Colonic mucosa (tissue), 4 donors: ENCODE measurements around the gene PTPN4. TPM values are rescaled to one million over a fixed set of nuclear protein-coding genes. Genes with fewer than 3 reads are reported as not detected.
"Not testable (repeated sequence)": the region's sequence is repeated elsewhere in the genome, so short reads cannot be mapped to it uniquely, and the experiment has no call there.

ENCODE experiments used
- DNase-seq: peaks from one replicate; pipeline ENCODE4 v3.0.0-alpha.2; 2020
- H3K27ac ChIP-seq: fragments of 200-600 bp; one replicate; pipeline ENCODE4 v1.8.0; 2021
- H3K27me3 ChIP-seq: fragments of 200-600 bp; one replicate; pipeline ENCODE4 v1.8.0; 2021
- H3K36me3 ChIP-seq: fragments of 200-600 bp; one replicate; pipeline ENCODE4 v1.8.0; 2021
- H3K4me1 ChIP-seq: fragments of 200-600 bp; one replicate; pipeline ENCODE4 v1.8.0; 2021; ENCODE audit warnings: mild to moderate bottlenecking
- H3K4me3 ChIP-seq: fragments of 200-600 bp; one replicate; pipeline ENCODE4 v1.8.0; 2021
- H3K9ac ChIP-seq, 2 donors: one replicate each; pipeline ENCODE4 v1.7.0; 2013; ENCODE audit warnings: control low read depth in 2 of 2, low read depth in 2 of 2, low read length in 2 of 2
- H3K9me3 ChIP-seq: fragments of 200-600 bp; one replicate; pipeline ENCODE4 v1.8.0; 2021
- CTCF ChIP-seq: fragments of 200-600 bp; IDR thresholded peaks from one replicate; pipeline ENCODE4 v1.8.0; 2022; ENCODE audit warnings: antibody characterized with exemption, mild to moderate bottlenecking
- intact Hi-C: fragments of 100-400 bp; cut with DNase I; formaldehyde crosslinking; loops from one replicate; pipeline ENCODE4 v1.14.1; 2022
- total RNA-seq, 2 donors: library from RNA; stranded (reverse); fragmentation: NEBNext Ultra II Directional in 1 of 2; extraction: Animal tissue kit (Norgen Biotek cat#: 25700) in 1 of 2; gene quantifications; one replicate each; pipeline ENCODE4 v1.2.1, GENCODE V29; 2021
- donor health status: healthy.
- donor health status: DM: no; HTN: no; CAD: no.
- donor health status: DM: no; HTN: no; CAD: no.

PTPN4 gene
- total RNA-seq, 2 donors from 2014 or later, result 20.4 to 28.2 TPM

DNA sequence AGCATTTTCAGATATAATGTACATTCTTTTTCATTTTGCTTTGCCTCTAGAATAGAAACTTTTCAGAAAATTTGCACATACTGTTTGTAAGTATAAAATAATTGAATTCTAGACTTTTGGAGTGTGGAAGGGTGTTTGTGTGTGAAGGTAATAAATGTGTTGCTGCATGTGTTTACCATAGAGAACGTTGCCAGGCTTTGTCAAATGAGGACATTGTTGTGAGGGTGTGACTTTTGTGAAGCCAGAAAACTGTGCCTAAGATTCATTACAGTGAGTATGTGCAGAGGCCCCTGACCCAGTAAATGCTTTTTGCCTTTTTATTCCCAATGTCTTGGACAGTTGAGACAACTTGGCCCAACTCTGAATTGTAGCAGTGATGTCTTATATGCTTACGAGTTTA, 222.8 kb downstream of the PTPN4 start:
- Histone ChIP-seq H3K27ac (peak overlapping the region; percentile 7), H3K27me3 (no peaks in the 10 kb centered on the region), H3K9me3 (no peaks in the 10 kb centered on the region), H3K4me1 (no peaks in the 10 kb centered on the region), H3K36me3 (no peaks in the 10 kb centered on the region), H3K4me3 (no peak overlapping the region), H3K9ac (no peak overlapping the region)
- intact Hi-C loops, result no loop called here
- DNase-seq, result peak; percentile 26
- no peak for TF ChIP-seq CTCF

- intact Hi-C loops, result no loop called here
- H3K4me3 ChIP-seq, result no peak overlapping the region
- H3K27ac ChIP-seq, result no peak overlapping the region
- H3K27me3 ChIP-seq, result no peaks in the 10 kb centered on the region
- no peaks in the 10 kb centered on the region for H3K4me1 ChIP-seq
- no peaks in the 10 kb centered on the region for H3K9me3 ChIP-seq
- H3K9ac ChIP-seq, result no peak overlapping the region
- no peak for TF ChIP-seq CTCF
- DNase-seq, result no peak
- no peaks in the 10 kb centered on the region for H3K36me3 ChIP-seq
These were observed 223.4 kb downstream of the PTPN4 start for GRCh38 chr2:119983108-119983507.

DNA sequence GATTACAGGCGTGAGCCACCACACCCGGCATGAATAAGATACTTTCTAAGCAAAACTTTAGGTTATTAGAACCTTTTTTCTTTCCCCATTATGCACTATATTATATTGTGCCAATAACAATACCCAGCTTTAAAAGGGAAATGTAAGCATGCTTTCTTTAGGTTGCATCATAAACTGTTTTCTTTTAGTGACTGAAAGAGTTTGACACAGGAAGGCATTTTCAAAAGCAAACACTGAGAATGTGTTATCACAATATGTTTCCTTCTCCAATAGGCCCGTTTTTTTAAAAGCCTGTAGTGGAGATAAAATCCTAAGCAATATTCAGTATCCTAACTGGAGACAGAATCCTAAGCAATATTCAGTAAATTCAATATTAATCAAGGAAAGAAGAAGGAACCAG, 236.4 kb downstream of the PTPN4 start:
- H3K4me1 ChIP-seq, result no peaks in the 10 kb centered on the region
- no peak for DNase-seq
- no peaks in the 10 kb centered on the region for H3K36me3 ChIP-seq
- intact Hi-C loops, result no loop called here
- no peak overlapping the region for H3K9ac ChIP-seq
- no peak overlapping the region for H3K4me3 ChIP-seq
- no peaks in the 10 kb centered on the region for H3K9me3 ChIP-seq
- TF ChIP-seq CTCF, result no peak
- H3K27ac ChIP-seq, result no peak overlapping the region
- H3K27me3 ChIP-seq, result no peaks in the 10 kb centered on the region

DNA sequence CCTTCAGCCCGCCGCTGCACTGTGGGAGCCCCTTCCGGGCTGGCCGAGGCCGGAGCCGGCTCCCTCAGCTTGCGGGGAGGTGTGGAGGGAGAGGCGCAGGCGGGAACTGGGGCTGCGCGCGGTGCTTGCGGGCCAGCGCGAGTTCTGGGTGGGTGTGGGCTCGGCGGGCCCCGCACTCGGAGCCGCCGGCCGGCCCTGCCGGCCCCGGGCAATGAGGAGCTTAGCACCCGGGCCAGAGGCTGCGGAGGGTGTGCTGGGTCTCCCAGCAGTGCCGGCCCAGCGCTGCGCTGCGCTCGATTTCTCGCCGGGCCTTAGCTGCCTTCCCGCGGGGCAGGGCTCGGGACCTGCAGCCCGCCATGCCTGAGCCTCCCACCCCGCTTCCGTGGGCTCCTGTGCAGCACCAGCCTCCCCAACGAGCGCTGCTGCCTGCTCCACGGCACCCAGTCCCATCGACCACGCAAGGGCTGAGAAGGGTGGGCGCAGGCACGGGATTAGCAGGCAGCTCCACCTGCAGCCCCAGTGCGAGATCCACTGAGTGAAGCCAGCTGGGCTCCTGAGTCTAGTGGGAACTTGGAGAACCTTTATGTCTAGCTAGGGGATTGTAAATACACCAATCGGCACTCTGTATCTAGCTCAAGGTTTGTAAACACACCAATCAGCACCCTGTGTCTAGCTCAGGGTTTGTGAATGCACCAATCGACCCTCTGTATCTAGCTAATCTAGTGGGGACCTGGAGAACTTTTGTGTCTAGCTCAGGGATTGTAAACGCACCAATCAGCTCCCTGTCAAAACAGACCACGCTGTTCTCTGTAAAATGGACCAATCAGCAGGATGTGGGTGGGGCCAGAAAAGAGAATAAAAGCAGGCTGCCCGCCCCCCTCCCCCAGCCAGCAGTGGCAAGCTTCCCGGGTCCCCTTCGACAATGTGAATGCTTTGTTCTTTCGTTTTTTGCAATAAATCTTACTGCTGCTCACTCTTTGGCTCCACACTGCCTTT, 237.5 kb downstream of the PTPN4 start:
- H3K4me1 ChIP-seq, H3K9ac ChIP-seq, H3K36me3 ChIP-seq, H3K4me3 ChIP-seq, H3K27ac ChIP-seq, intact Hi-C loops, H3K9me3 ChIP-seq, DNase-seq, H3K27me3 ChIP-seq: not testable (repeated sequence)

- H3K9ac ChIP-seq, result no peak overlapping the region
- H3K36me3 ChIP-seq, result no peaks in the 10 kb centered on the region
- intact Hi-C loops, result no loop called here
- TF ChIP-seq CTCF, result no peak
- no peak overlapping the region for H3K4me3 ChIP-seq
- H3K27me3 ChIP-seq, result no peaks in the 10 kb centered on the region
- no peaks in the 10 kb centered on the region for H3K9me3 ChIP-seq
- H3K27ac ChIP-seq, result no peak overlapping the region
- no peak for DNase-seq
- H3K4me1 ChIP-seq, result no peaks in the 10 kb centered on the region
These were observed 241.7 kb downstream of the PTPN4 start for GRCh38 chr2:120001471-120001870.

- no peak overlapping the region for H3K4me3 ChIP-seq
- no peak for DNase-seq
- H3K27ac ChIP-seq, result no peak overlapping the region
- TF ChIP-seq CTCF, result no peak
- intact Hi-C loops, result no loop called here
- no peaks in the 10 kb centered on the region for H3K27me3 ChIP-seq
- no peak overlapping the region for H3K9ac ChIP-seq
- H3K4me1 ChIP-seq, result no peaks in the 10 kb centered on the region
- H3K36me3 ChIP-seq, result no peaks in the 10 kb centered on the region
- no peaks in the 10 kb centered on the region for H3K9me3 ChIP-seq
These were observed 244.5 kb downstream of the PTPN4 start for GRCh38 chr2:120004254-120004653.
